GM12878 (cell line): ENCODE results near the gene USP11. TPM values are rescaled to one million over a fixed set of nuclear protein-coding genes. Genes with fewer than 3 reads are reported as not detected.
A peak's percentile ranks its signal among the peaks of the same experiment; 100 is the strongest.

Experiments
- ATAC-seq: fragments of 200-7000 bp; cut with Tn5 transposase; 3 replicates; pipeline ENCODE4 v1.9.1; 2020; ENCODE audit warnings: mild to moderate bottlenecking, moderate library complexity
- BruUV-seq: library from RNA; stranded (reverse); fragments of 400-500 nt; replicated peaks from 2 replicates; lab custom pipeline; 2021; lab: Mats Ljungman, UMichigan
- CTCF ChIA-PET: fragments of 300-600 bp; sonication (Branson Sonifier 250); formaldehyde crosslinking; extraction: SDS; loops from one replicate; lab custom pipeline; 2021; ENCODE audit warnings: inconsistent platforms; lab: Yijun Ruan, JAX
- POLR2A ChIA-PET: fragments of 350-600 bp; formaldehyde crosslinking; extraction: SDS; loops from one replicate; lab custom pipeline; 2021; ENCODE audit warnings: inconsistent platforms; lab: Charles Lee
- RAD21 ChIA-PET: fragments of 300-600 bp; sonication (Branson Sonifier 250); formaldehyde crosslinking; loops from one replicate; lab custom pipeline; 2023; ENCODE audit warnings: antibody characterized with exemption; ENCODE audit not compliant: unreplicated experiment; lab: Charles Lee
- SMC1A ChIA-PET: fragments of 300-600 bp; sonication (Branson Sonifier 250); formaldehyde crosslinking; loops from one replicate; lab custom pipeline; 2023; ENCODE audit not compliant: unreplicated experiment, uncharacterized antibody; lab: Charles Lee
- DNase-seq: peaks from one replicate; pipeline ENCODE4 v3.0.0-alpha.2; 2011; ENCODE audit warnings: low read depth, low spot score
- FAIRE-seq: peaks from 3 replicates; lab custom pipeline; 2011; peaks lifted over from hg19 to GRCh38; lab: Jason Lieb, UNC
- H2AFZ ChIP-seq: 2 replicates; pipeline ENCODE4 v1.6.0; 2011; ENCODE audit warnings: low read depth, low read length, control low read depth; ENCODE audit not compliant: control insufficient read depth
- H3K27ac ChIP-seq: 2 replicates; pipeline ENCODE4 v1.5.1; 2011; ENCODE audit warnings: control low read depth; ENCODE audit not compliant: control insufficient read depth, insufficient read depth
- H3K27me3 ChIP-seq, 2 experiments: replicated peaks in 1 of 2; 2 replicates each; pipeline versions ENCODE4 v1.6.0 to v1.6.1; 2011; ENCODE audit warnings: low read length in 1 of 2; ENCODE audit not compliant: control insufficient read depth in 2 of 2, insufficient read depth in 2 of 2
- H3K36me3 ChIP-seq, 2 experiments: 2 replicates each; pipeline ENCODE4 v1.5.1; 2011; ENCODE audit warnings: low read length in 1 of 2; ENCODE audit not compliant: control insufficient read depth in 2 of 2, insufficient read depth in 2 of 2
- H3K4me1 ChIP-seq: 2 replicates; pipeline ENCODE4 v1.6.1; 2011; ENCODE audit warnings: mild to moderate bottlenecking, low read length, moderate library complexity, mixed read lengths; ENCODE audit not compliant: control insufficient read depth, insufficient read depth
- H3K4me2 ChIP-seq: 2 replicates; pipeline ENCODE4 v1.6.0; 2011; ENCODE audit warnings: control low read depth; ENCODE audit not compliant: control insufficient read depth, insufficient read depth
- H3K4me3 ChIP-seq: fragments of 200-600 bp; sonication (generic); 2 replicates; pipeline ENCODE4 v1.5.1; 2016
- H3K79me2 ChIP-seq: 2 replicates; pipeline ENCODE4 v1.6.0; 2011; ENCODE audit warnings: low read length; ENCODE audit not compliant: control insufficient read depth, insufficient read depth
- H3K9ac ChIP-seq: 2 replicates; pipeline ENCODE4 v1.8.0; 2011; ENCODE audit warnings: low read length, control low read depth, mixed read lengths; ENCODE audit not compliant: control insufficient read depth, insufficient read depth
- H3K9me3 ChIP-seq: replicated peaks from 3 replicates; pipeline ENCODE4 v1.5.1; 2011; ENCODE audit warnings: mild to moderate bottlenecking, low read length; ENCODE audit not compliant: control insufficient read depth, insufficient read depth
- H4K20me1 ChIP-seq: 2 replicates; pipeline ENCODE4 v1.6.0; 2011; ENCODE audit not compliant: control insufficient read depth, insufficient read depth
- CEBPB ChIP-seq, 2 experiments: fragments of 150-350 bp in 1 of 2; IDR thresholded peaks; 2 replicates each; pipeline ENCODE4 v1.6.1; 2012 to 2014; ENCODE audit warnings: low read depth in 2 of 2, low read length in 2 of 2, borderline replicate concordance in 1 of 2, inconsistent platforms in 1 of 2
- HDAC2 ChIP-seq: fragments of 200-600 bp; sonication (generic); IDR thresholded peaks from 2 replicates; pipeline ENCODE4 v1.6.1; 2017
- KDM1A ChIP-seq: fragments of 200-600 bp; sonication (generic); IDR thresholded peaks from 2 replicates; pipeline ENCODE4 v1.6.1; 2016; ENCODE audit warnings: borderline replicate concordance
- NFXL1 ChIP-seq: fragments of 450-650 bp; IDR thresholded peaks from 2 replicates; pipeline ENCODE4 v1.6.1; 2017; ENCODE audit warnings: antibody characterized with exemption, mild to moderate bottlenecking, borderline replicate concordance
- RAD51 ChIP-seq: fragments of 450-650 bp; IDR thresholded peaks from 2 replicates; pipeline ENCODE4 v1.6.1; 2016; ENCODE audit warnings: moderate library complexity, mild to moderate bottlenecking, inconsistent platforms
- RUNX3 ChIP-seq: IDR thresholded peaks from 2 replicates; pipeline ENCODE4 v1.6.1; 2012; ENCODE audit warnings: low read length, inconsistent platforms
- STAT1 ChIP-seq: fragments of 450-650 bp; conservative IDR thresholded peaks from 2 replicates; pipeline ENCODE4 v1.6.1; 2014; ENCODE audit warnings: antibody characterized with exemption, mild to moderate bottlenecking
- ZNF384 ChIP-seq: IDR thresholded peaks from 2 replicates; pipeline ENCODE4 v1.6.1; 2012; ENCODE audit warnings: low read depth, mild to moderate bottlenecking, low read length, improper control_type of control experiment, borderline replicate concordance
- WGBS: methylation state at CpG from one replicate; pipeline ENCODE4 v1.1.6; 2016; ENCODE audit warnings: low lambda C conversion rate; ENCODE audit not compliant: insufficient replicate concordance, insufficient coverage; ENCODE audit errors: missing lambda C conversion rate; 5-methylcytosine and 5-hydroxymethylcytosine counted together
- in situ Hi-C: fragments of 300-500 bp; cut with MboI; formaldehyde crosslinking; loops from 9 replicates; pipeline ENCODE4 v1.14.3; 2018; ENCODE audit warnings: mixed read lengths
- intact Hi-C: fragments of 100-400 bp; cut with micrococcal nuclease; formaldehyde crosslinking; loops from one replicate; pipeline ENCODE4 v1.14.2; 2022; ENCODE audit not compliant: unreplicated experiment
- polyA plus RNA-seq, 11 experiments: library from polyadenylated mRNA; depleted of rRNA in 4 of 11; unstranded in 6 of 11; stranded (reverse) in 5 of 11; fragments of >200 nt; fragmentation: Nextera tagmentation in 4 of 11; fragmentation: Illumina TruSeq in 1 of 11; extraction: Ambion mirVana in 4 of 11; extraction: Trizol in 1 of 11; gene quantifications; 1 replicate in 1 of 11; 2 replicates in 10 of 11; pipeline versions ENCODE4 v1.2.1 to v1.2.3, GENCODE V29; 2011 to 2016; ENCODE audit warnings: inconsistent platforms in 2 of 11, missing spikeins in 2 of 11, low read depth in 1 of 11
- total RNA-seq, 4 experiments: library from RNA; depleted of rRNA in 3 of 4; stranded (reverse); fragments of >200 nt in 3 of 4; fragmentation: Illumina TruSeq in 1 of 4; extraction: Trizol in 1 of 4; gene quantifications; 2 replicates each; pipeline versions ENCODE4 v1.2.1 to v1.2.3, GENCODE V29; 2013 to 2021
- TF ChIP-seq, protein P1 (sequence below): fragments of 450-650 bp; IDR thresholded peaks from 2 replicates; pipeline ENCODE4 v1.6.1; 2017; ENCODE audit warnings: mild to moderate bottlenecking, low read depth, inconsistent platforms; ENCODE audit not compliant: poor library complexity, severe bottlenecking

USP11 gene
- total and polyA plus RNA-seq, 10 of the 15 experiments (the other 5 are each of a cell fraction or from before 2014, with no cell fraction given): 3.3 to 44.0 (median 20.9) TPM

DNA sequence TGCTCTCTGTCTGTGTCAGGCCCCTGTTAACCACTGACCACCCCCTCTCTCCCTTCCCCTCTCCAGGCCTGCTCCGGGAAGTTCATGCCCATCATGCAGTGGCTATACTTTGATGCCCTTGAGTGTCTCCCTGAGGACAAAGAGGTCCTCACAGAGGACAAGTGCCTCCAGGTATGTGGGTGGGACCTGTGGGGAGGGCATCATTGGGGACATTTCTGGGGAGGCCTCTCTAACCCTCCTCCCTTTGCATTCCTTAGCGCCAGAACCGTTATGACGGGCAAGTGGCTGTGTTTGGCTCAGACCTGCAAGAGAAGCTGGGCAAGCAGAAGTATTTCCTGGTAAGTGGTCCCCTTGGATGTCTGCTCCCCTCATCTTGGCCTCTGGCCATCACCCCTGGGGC lies 29.9 kb upstream of the USP11 start:
- no peaks in the 10 kb centered on the region for H3K27me3 ChIP-seq
- H3K36me3 ChIP-seq: peaks cover 52 to 65% of the 10 kb centered on the region in 2 experiments
- RAD21 ChIA-PET: no interaction called here
- FAIRE-seq (no peak), ATAC-seq (no peak), DNase-seq (no peak)
- H3K4me1 ChIP-seq: no peaks in the 10 kb centered on the region; the same call in 1 of the 2 replicates
- no peak overlapping the region for H3K4me3 ChIP-seq
- SMC1A ChIA-PET: no interaction called here
- TSS peak; percentile 29 for BruUV-seq
- intact Hi-C loops: no loop called here
- peaks cover 5% of the 10 kb centered on the region; the same call in 1 of the 2 replicates for H4K20me1 ChIP-seq
- no peak overlapping the region for H3K4me2 ChIP-seq
- no peak overlapping the region for H3K27ac ChIP-seq
- in situ Hi-C loops: loop anchor here (25.0 kb wide), 1 partner anchor 1734 kb away; no protein-coding TSS in a partner anchor
- POLR2A ChIA-PET: no interaction called here
- peaks cover 6% of the 10 kb centered on the region for H3K79me2 ChIP-seq
- CTCF ChIA-PET: no interaction called here
- 100% methylated on average over 4 of the region's 4 CpGs for WGBS
- H3K9me3 ChIP-seq: no peaks in the 10 kb centered on the region
- H2AFZ ChIP-seq: no peak overlapping the region
- TF ChIP-seq RUNX3 (no peak), KDM1A (no peak), NFXL1 (no peak), ZNF384 (no peak), HDAC2 (no peak), RAD51 (no peak), CEBPB (IDR thresholded peaks at IDR 0.05; ENCODE audit: borderline replicate concordance in 1 of 2, low read depth in 2 of 2, low read length in 2 of 2) (no peak), STAT1 (no peak)
- TF ChIP-seq, protein P1, sequence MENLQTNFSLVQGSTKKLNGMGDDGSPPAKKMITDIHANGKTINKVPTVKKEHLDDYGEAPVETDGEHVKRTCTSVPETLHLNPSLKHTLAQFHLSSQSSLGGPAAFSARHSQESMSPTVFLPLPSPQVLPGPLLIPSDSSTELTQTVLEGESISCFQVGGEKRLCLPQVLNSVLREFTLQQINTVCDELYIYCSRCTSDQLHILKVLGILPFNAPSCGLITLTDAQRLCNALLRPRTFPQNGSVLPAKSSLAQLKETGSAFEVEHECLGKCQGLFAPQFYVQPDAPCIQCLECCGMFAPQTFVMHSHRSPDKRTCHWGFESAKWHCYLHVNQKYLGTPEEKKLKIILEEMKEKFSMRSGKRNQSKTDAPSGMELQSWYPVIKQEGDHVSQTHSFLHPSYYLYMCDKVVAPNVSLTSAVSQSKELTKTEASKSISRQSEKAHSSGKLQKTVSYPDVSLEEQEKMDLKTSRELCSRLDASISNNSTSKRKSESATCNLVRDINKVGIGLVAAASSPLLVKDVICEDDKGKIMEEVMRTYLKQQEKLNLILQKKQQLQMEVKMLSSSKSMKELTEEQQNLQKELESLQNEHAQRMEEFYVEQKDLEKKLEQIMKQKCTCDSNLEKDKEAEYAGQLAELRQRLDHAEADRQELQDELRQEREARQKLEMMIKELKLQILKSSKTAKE: no peak
- no peak overlapping the region for H3K9ac ChIP-seq
